Stomach (tissue), 4 donors: ENCODE data around the gene COG2.

ENCODE experiments used
- CTCF ChIP-seq, 7 experiments: fragments of 450-650 bp in 4 of 7; fragments of 200-600 bp in 3 of 7; sonication (generic) in 3 of 7; IDR thresholded peaks; one replicate each; pipeline ENCODE4 v1.5.1; 2016 to 2019; ENCODE audit warnings: antibody characterized with exemption in 7 of 7, control low read depth in 2 of 7, mild to moderate bottlenecking in 1 of 7
- POLR2A ChIP-seq, 4 donors: fragments of 450-650 bp; IDR thresholded peaks; one replicate each; pipeline ENCODE4 v1.6.1; 2016; ENCODE audit warnings: antibody characterized with exemption in 4 of 4, control low read depth in 2 of 4, mild to moderate bottlenecking in 1 of 4, moderate library complexity in 1 of 4
- POLR2AphosphoS5 ChIP-seq, 3 donors: sonication (generic); formaldehyde crosslinking; IDR thresholded peaks; one replicate each; pipeline ENCODE4 v1.6.1; 2016; ENCODE audit warnings: antibody characterized with exemption in 3 of 3

GRCh38 chr1:230658691-230659090, 16.4 kb downstream of the COG2 start:
- no peak for TF ChIP-seq CTCF (IDR thresholded peaks at IDR 0.05)
- no peak for TF ChIP-seq POLR2AphosphoS5 (IDR thresholded peaks at IDR 0.05)
- no peak for TF ChIP-seq POLR2A (IDR thresholded peaks at IDR 0.05)
